Urinary bladder (tissue), 4 donors: ENCODE measurements around the gene CIDEC. TPM values are rescaled to one million over a fixed set of nuclear protein-coding genes. Genes with fewer than 3 reads are reported as not detected.
"Not testable (repeated sequence)": the region's sequence is repeated elsewhere in the genome, so short reads cannot be mapped to it uniquely, and the experiment has no call there.

Experiments used
- DNase-seq: peaks from one replicate; pipeline ENCODE4 v3.0.0-alpha.2; 2015; ENCODE audit errors: extremely low spot score
- H3K27ac ChIP-seq: one replicate; pipeline ENCODE4 v1.5.1; 2013; ENCODE audit warnings: low read depth, mild to moderate bottlenecking, moderate library complexity
- H3K36me3 ChIP-seq: one replicate; pipeline ENCODE4 v1.6.1; 2013; ENCODE audit warnings: mild to moderate bottlenecking, moderate library complexity; ENCODE audit not compliant: insufficient read depth
- H3K4me1 ChIP-seq: one replicate; pipeline ENCODE4 v1.6.1; 2013; ENCODE audit warnings: mild to moderate bottlenecking, moderate library complexity; ENCODE audit not compliant: insufficient read depth
- H3K4me3 ChIP-seq: one replicate; pipeline ENCODE4 v1.5.1; 2013; ENCODE audit warnings: low read depth, low read length
- WGBS: extraction: QIAGEN DNeasy Blood & Tissue Kit; methylation state at CpG from one replicate; pipeline ENCODE4 v1.1.7; 2013; 5-methylcytosine and 5-hydroxymethylcytosine counted together
- polyA plus RNA-seq: library from polyadenylated mRNA; stranded (reverse); fragments of 200-250 nt; gene quantifications from one replicate; pipeline ENCODE4 v1.2.3, GENCODE V29; 2013
- total RNA-seq: library from RNA; depleted of rRNA; stranded (reverse); fragments of >200 nt; gene quantifications from one replicate; pipeline ENCODE4 v1.2.3, GENCODE V29; 2014
- donor health status: healthy with polysubstance abuse.
- donor health status: healthy.

CIDEC gene
- total and polyA plus RNA-seq, 2 donors, result 49.2 TPM; not detected in 1

DNA sequence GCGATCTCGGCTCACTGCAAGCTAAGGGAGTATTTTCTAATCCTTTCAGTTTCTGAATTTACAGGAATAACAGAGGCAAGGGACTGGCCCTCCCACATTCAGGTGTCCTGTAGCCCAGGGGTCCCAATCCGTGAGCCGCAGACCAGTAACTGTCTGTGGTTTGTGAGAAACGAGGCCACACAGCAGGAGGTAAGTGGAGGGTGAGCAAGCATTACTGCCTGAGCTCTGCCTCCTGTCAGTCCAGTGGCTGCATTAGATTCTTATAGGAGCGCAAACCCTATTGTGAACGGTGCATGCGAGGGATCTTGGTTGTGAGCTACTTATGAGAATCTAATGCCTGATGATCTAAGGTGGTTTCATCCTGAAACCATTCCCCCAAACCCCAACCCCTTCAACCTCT lies 31.8 kb upstream of the CIDEC start:
- Histone ChIP-seq H3K27ac (no peak overlapping the region), H3K4me1 (no peaks in the 10 kb centered on the region), H3K36me3 (no peaks in the 10 kb centered on the region), H3K4me3 (no peak overlapping the region)
- DNase-seq, result no peak
- WGBS, result 71% methylated on average over 8 of the region's 8 CpGs

- no peaks in the 10 kb centered on the region for H3K36me3 ChIP-seq
- no peaks in the 10 kb centered on the region for H3K4me1 ChIP-seq
- no peak for DNase-seq
- no peak overlapping the region for H3K4me3 ChIP-seq
- 86% methylated on average over 7 of the region's 7 CpGs for WGBS
- no peak overlapping the region for H3K27ac ChIP-seq
Measured at GRCh38 chr3:9909221-9910013, 29.4 kb upstream of the CIDEC start.

DNA sequence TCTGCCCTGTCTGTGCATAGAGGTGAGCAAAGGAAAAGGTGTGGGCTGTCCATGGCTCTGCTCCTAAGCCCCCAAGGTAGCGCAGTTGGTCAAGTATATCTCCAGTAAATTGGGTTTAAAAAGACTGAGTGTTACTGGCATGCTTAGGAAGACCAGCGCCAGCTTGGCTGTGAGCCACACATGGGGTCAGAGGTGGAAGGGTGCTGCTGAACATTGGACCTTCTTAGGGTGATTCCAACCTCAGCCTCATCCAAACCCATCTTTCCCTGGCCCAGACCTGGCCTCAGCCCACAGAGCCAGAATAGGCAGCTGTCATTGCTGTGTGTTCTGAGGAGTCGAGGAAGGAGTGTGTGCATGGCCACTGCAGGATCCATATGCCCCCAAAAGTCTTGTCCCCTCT lies 28.2 kb upstream of the CIDEC start:
- WGBS, result 87% methylated on average over 3 of the region's 3 CpGs
- Histone ChIP-seq H3K36me3 (no peaks in the 10 kb centered on the region), H3K4me1 (no peaks in the 10 kb centered on the region), H3K4me3 (no peak overlapping the region), H3K27ac (no peak overlapping the region)
- no peak for DNase-seq

DNA sequence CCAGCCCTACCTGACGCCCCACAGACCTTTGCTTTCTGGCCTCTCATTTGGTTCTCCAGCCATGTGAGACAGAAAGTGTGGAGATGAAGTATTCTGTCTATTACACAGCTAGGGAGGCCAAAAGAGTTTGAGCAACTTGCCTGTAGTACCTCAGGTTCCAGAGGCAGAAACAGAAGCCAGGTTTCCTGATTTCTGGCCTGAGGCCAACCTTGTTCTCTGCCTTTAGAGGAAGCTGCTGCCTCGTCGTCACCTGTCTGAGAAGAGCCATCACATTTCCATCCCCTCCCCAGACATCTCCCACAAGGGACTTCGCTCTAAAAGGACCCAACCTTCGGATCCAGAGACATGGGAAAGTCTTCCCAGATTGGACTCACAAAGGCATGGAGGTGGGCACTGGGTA lies 26.4 kb upstream of the CIDEC start:
- WGBS, result 94% methylated on average over 5 of the region's 5 CpGs
- Histone ChIP-seq H3K4me3 (no peak overlapping the region), H3K4me1 (no peaks in the 10 kb centered on the region), H3K36me3 (no peaks in the 10 kb centered on the region), H3K27ac (no peak overlapping the region)
- DNase-seq, result no peak

- Histone ChIP-seq H3K36me3 (no peaks in the 10 kb centered on the region), H3K27ac (no peak overlapping the region), H3K4me3 (no peak overlapping the region), H3K4me1 (no peaks in the 10 kb centered on the region)
- DNase-seq, result no peak
- 94% methylated on average over 4 of the region's 4 CpGs for WGBS
Measured at GRCh38 chr3:9903904-9904303, 23.9 kb upstream of the CIDEC start.

DNA sequence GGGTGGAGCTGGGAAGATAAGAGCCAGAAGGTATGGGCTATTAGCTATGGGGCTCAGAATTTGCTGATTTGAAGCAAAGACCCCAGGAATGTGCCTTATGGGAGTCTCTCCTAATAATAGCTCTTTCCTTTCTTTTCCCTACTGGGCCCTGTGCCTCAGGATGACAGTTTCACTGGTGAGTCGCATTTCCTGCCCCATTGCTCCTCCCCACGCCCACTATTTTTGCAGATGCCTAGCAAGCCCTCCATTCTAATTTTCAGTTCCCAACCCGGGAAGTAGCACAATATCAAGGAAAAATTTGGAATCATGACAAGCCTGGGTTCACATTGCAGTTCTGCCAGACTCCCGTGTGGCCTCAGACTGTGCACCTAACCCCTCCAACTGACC lies 23.2 kb upstream of the CIDEC start:
- no peaks in the 10 kb centered on the region for H3K36me3 ChIP-seq
- H3K27ac ChIP-seq, result no peak overlapping the region
- 33% methylated on average over 4 of the region's 4 CpGs for WGBS
- H3K4me1 ChIP-seq, result no peaks in the 10 kb centered on the region
- H3K4me3 ChIP-seq, result no peak overlapping the region
- DNase-seq, result no peak

DNA sequence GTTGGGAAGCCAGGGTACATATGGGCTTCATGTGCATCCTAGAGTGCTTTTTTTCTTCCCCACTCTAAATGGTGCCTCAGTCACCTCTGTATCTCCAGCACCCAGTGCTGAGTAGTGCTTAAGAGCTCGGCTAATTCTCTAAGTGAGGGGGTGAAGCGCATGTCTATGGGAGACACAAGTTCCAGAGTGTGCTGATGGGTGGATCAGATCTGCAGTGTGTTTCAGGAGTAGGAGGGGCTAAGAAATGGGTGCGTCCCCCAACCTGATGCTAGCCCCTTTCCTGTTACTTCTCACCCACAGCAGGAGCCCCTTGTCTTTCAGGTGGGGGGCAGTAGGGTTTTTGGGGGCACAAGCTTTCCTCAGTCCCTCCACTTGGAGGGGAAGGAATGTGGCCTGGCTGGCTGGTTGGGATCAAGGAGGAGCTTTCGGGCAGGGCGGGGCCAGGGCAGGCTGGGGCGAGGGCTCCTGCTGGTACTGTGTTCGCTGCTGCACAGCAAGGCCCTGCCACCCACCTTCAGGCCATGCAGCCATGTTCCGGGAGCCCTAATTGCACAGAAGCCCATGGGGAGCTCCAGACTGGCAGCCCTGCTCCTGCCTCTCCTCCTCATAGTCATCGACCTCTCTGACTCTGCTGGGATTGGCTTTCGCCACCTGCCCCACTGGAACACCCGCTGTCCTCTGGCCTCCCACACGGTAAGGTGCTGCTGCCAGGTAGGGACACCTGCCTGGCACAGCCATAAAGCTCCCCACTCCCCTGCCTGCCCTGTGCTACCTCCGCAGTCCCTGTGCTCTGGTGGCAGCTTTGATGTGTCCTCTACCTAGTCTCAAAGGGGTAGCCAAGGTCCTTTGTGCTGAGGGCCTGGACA lies 22.6 kb upstream of the CIDEC start, which contains the start of gene IL17RE:
Gene IL17RE (plus strand): TSS at position 477 of the 866 bp plus-strand sequence. CDS start 85 bp downstream, at position 562.
- Histone ChIP-seq H3K27ac (no peak within 1 kb of the TSS), H3K4me1 (no peaks in the 10 kb centered on the region), H3K4me3 (no peak within 1 kb of the TSS), H3K36me3 (no peaks in the 10 kb centered on the region)
- DNase-seq, result no peak
- WGBS, result 46% methylated on average over 13 of the region's 13 CpGs

DNA sequence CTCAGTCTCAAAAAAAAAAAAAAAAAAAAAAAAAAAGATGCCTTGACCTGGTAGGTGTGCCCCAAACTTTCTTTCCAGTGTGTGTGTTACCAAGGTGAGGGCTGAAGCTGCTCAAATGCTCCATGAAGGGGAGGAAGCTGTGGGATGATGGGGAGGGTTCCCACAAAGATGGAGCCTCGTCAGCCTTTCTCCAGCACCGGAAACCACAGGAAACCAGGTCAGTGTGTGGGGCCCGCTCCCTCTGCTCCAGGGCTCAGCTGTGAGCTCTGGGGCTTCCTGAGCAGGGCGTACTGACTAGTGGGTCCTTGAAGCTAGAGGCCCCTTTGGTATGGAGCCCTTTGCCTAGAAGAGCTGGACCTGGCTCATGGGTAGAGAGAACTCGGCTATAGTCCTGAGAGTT lies 21.9 kb upstream of the CIDEC start:
- WGBS, result 71% methylated on average over 5 of the region's 5 CpGs
- H3K4me3 ChIP-seq, result no peak overlapping the region

DNA sequence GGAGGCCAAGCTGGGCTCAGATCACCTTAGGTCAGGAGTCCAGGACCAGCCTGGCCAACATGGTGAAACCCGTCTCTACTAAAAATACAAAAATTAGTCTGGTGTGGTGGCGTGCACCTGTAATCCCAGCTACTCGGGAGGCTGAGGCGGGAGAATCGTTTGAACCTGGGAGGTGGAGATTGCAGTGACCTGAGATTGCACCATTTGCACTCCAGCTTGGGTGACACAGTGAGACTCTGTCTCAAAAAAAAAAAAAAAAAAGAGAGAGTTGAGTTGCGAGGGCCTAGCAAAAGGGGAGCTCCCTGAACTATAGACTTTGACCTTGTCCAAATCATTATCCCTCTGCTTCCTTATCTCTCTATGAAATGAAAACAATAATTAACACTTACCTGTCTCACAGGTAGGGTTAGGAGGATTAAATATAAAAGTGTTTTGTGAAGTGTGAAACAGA lies 20.9 kb upstream of the CIDEC start:
- DNase-seq, H3K4me3 ChIP-seq, H3K36me3 ChIP-seq, H3K27ac ChIP-seq, H3K4me1 ChIP-seq: not testable (repeated sequence)
- WGBS, result 94% methylated on average over 6 of the region's 6 CpGs

More for the DNA sequence above, 21.9 kb upstream of the CIDEC start:
- H3K4me1 ChIP-seq, result no peaks in the 10 kb centered on the region
- no peak overlapping the region for H3K27ac ChIP-seq
- no peaks in the 10 kb centered on the region for H3K36me3 ChIP-seq
- DNase-seq, result no peak

GRCh38 chr3:9899289-9899791 lies 19.3 kb upstream of the CIDEC start:
- 51% methylated on average over 3 of the region's 3 CpGs for WGBS

DNA sequence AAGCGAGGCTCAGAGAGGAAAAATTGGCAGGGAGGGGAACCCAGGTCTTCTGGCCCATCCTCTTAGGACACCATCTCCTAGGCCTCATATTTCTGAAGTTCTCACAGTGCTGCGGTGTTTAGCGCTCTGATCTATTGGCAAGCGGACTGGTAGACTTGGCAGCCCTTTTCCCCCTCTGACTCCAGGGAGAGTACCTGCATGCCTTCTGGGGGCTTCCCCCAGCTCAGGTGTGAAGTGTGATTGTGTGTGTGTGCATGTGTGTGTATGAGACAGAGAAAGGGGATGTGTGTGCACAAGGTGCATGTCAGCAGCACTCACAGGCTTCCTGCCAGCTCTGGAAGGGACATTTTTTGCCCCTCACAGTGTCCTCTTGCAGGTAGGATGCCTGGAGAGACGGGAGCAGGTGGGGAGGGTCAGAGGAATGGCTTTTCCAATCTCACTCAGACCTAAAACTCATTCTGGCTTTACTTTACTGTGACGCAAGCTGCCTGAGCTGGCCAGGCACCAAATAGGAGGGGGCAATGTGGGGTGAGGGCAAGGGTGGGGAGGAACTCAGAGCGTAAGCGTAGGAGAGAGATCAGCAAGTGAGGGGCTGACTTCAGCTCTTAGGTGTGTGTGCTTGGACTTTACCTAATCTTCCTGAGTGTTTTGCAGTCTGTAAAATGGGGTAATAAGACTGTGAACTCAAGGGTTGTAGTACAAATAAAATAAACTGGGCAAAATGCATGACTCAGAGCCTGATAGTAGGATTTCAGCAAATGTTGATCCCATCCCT lies 18.6 kb upstream of the CIDEC start:
- H3K4me1 ChIP-seq, result no peaks in the 10 kb centered on the region
- no peaks in the 10 kb centered on the region for H3K36me3 ChIP-seq
- DNase-seq, result no peak
- H3K27ac ChIP-seq, result no peak overlapping the region
- H3K4me3 ChIP-seq, result no peak overlapping the region
- 60% methylated on average over 8 of the region's 8 CpGs for WGBS

More at GRCh38 chr3:9899289-9899791, 19.3 kb upstream of the CIDEC start:
- no peak for DNase-seq
- no peaks in the 10 kb centered on the region for H3K36me3 ChIP-seq
- no peaks in the 10 kb centered on the region for H3K4me1 ChIP-seq
- H3K4me3 ChIP-seq, result no peak overlapping the region
- H3K27ac ChIP-seq, result no peak overlapping the region

DNA sequence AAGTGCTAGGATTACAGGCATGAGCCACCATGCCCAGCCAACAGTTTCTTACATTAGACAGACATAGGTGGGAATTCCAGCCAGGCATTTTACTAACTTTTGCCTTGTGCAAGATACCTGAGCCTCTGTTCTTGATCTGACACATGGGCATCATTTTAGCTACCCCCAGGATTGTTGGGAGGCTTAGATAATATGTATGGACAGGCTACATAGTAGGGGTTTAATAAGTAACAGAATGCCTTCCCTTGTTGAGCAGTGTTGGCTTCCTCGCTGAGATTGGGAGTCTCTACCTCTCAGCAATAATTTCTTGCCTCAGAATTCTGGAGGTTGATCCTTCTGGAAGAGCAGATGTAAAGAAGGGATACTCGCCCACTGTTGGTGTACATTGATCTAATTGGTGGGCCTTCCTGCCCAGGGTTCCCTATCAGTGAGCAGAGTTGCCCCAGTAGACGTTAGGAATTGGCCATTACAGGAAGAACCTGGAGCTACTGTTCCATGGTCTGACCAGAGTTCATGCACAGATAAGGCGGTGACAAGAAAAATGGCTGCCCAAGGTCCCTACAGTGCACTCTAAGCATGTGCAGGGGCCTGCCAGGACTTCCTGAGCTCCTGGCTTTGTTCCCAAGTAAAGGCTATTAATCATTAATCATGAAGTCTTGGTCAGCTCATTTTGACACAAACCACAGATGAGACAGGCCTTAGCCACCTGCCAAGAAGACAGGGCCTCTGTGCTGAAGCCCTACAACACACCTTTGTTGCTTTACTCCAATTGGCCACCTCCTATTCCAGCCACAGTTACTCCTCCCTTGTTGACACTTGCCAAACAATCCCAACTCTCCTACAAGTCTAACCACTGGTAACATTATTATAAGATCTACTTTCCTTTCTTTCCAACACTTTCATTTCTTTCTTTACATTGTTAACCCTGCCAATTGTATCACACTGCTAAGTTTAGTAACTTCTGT lies 17.6 kb upstream of the CIDEC start:
- Histone ChIP-seq H3K4me3 (no peak overlapping the region), H3K4me1 (no peaks in the 10 kb centered on the region), H3K36me3 (no peaks in the 10 kb centered on the region), H3K27ac (no peak overlapping the region)
- no peak for DNase-seq
- WGBS, result 63% methylated on average over 4 of the region's 4 CpGs
